HG02798 (cell line): ENCODE data around the gene CYP46A1.

ENCODE experiments used
- ATAC-seq: cut with Tn5 transposase; IDR thresholded peaks from one replicate; pipeline ENCODE4 v1.9.1; 2021; ENCODE audit warnings: mild to moderate bottlenecking; ENCODE audit not compliant: unreplicated experiment, poor library complexity

The CYP46A1 gene

GRCh38 chr14:99737451-99737951 is 53.4 kb downstream of the CYP46A1 start:
- ATAC-seq = no peak

GRCh38 chr14:99737956-99738667 is 54.0 kb downstream of the CYP46A1 start:
- no peak for ATAC-seq

GRCh38 chr14:99740411-99740810 is 56.3 kb downstream of the CYP46A1 start:
- ATAC-seq = no peak

GRCh38 chr14:99741227-99741976 is 57.3 kb downstream of the CYP46A1 start:
- no peak for ATAC-seq

- ATAC-seq = no peak
These were observed 58.0 kb downstream of the CYP46A1 start for GRCh38 chr14:99742074-99742473.

GRCh38 chr14:99742509-99743487 is 58.7 kb downstream of the CYP46A1 start:
- ATAC-seq = no peak

- no peak for ATAC-seq
These were observed 60.2 kb downstream of the CYP46A1 start for GRCh38 chr14:99744199-99744872.

GRCh38 chr14:99744873-99745224 is 60.8 kb downstream of the CYP46A1 start:
- ATAC-seq = no peak

- no peak for ATAC-seq
These were observed 61.3 kb downstream of the CYP46A1 start for GRCh38 chr14:99745307-99745951.

GRCh38 chr14:99747167-99747566 is 63.1 kb downstream of the CYP46A1 start:
- ATAC-seq = no peak

- ATAC-seq = no peak
These were observed 63.7 kb downstream of the CYP46A1 start for GRCh38 chr14:99747582-99748330.

- no peak for ATAC-seq
These were observed 64.4 kb downstream of the CYP46A1 start for GRCh38 chr14:99748529-99748928.

GRCh38 chr14:99749142-99749541 is 65.0 kb downstream of the CYP46A1 start:
- no peak for ATAC-seq

GRCh38 chr14:99749763-99750715 is 65.9 kb downstream of the CYP46A1 start:
- no peak for ATAC-seq

GRCh38 chr14:99750746-99751450 is 66.8 kb downstream of the CYP46A1 start:
- no peak for ATAC-seq

GRCh38 chr14:99751539-99752485 is 67.7 kb downstream of the CYP46A1 start:
- no peak for ATAC-seq
